SIG-M5 (cell line): ENCODE results near the gene NLRP6.
"Not testable (repeated sequence)": the region's sequence is repeated elsewhere in the genome, so short reads cannot be mapped to it uniquely, and the experiment has no call there.

ENCODE experiments used
- DNase-seq: peaks from one replicate; lab custom pipeline; 2025; lab: John Stamatoyannopoulos, UW

Gene NLRP6

GRCh38 chr11:308740-309665 lies 30.8 kb downstream of the NLRP6 start:
- DNase-seq, result not testable (repeated sequence)

- DNase-seq, result not testable (repeated sequence)
Measured at GRCh38 chr11:309979-310572, 31.9 kb downstream of the NLRP6 start.

- DNase-seq, result not testable (repeated sequence)
Measured at GRCh38 chr11:311013-311748, 33.0 kb downstream of the NLRP6 start.

GRCh38 chr11:312092-312816 lies 34.0 kb downstream of the NLRP6 start:
- no peak for DNase-seq

- DNase-seq, result no peak
Measured at GRCh38 chr11:313304-313786, 35.1 kb downstream of the NLRP6 start.

GRCh38 chr11:313787-314553 lies 35.8 kb downstream of the NLRP6 start, which contains the start of gene IFITM1:
Gene IFITM1 (plus strand): TSS chr11:314040. CDS start chr11:314171, 131 bp downstream.
- DNase-seq, result no peak

- not testable (repeated sequence) for DNase-seq
Measured at GRCh38 chr11:314554-314875, 36.3 kb downstream of the NLRP6 start.

GRCh38 chr11:315051-315481 lies 36.9 kb downstream of the NLRP6 start:
- DNase-seq, result no peak

GRCh38 chr11:315516-315994 lies 37.3 kb downstream of the NLRP6 start:
- DNase-seq, result no peak

- DNase-seq, result no peak
Measured at GRCh38 chr11:316031-316701, 38.0 kb downstream of the NLRP6 start.

GRCh38 chr11:316891-317301 lies 38.7 kb downstream of the NLRP6 start:
- no peak for DNase-seq

- not testable (repeated sequence) for DNase-seq
Measured at GRCh38 chr11:317668-318404, 39.6 kb downstream of the NLRP6 start.

- DNase-seq, result not testable (repeated sequence)
Measured at GRCh38 chr11:318405-319120, 40.4 kb downstream of the NLRP6 start.

GRCh38 chr11:319121-319887 lies 41.1 kb downstream of the NLRP6 start:
- DNase-seq, result not testable (repeated sequence)

- not testable (repeated sequence) for DNase-seq
Measured at GRCh38 chr11:319888-320273, 41.7 kb downstream of the NLRP6 start.

GRCh38 chr11:324156-324555 lies 45.9 kb downstream of the NLRP6 start:
- DNase-seq, result no peak

GRCh38 chr11:324593-325517 lies 46.6 kb downstream of the NLRP6 start:
- DNase-seq, result not testable (repeated sequence)
